ENCODE results near the gene BCKDK. TPM values are rescaled to one million over a fixed set of nuclear protein-coding genes. Genes with fewer than 3 reads are reported as not detected.

Gene BCKDK
- 57.9 and 73.2 TPM in 2 replicates for polyA plus RNA-seq (2012; rRNA removed)
- 30.1 and 46.9 TPM in 2 replicates for polyA plus RNA-seq (2012; cell fraction: cytosol; rRNA removed)
- 72.8 and 93.1 TPM in 2 replicates for polyA plus RNA-seq (2012; cell fraction: nucleus; rRNA removed)

DNA sequence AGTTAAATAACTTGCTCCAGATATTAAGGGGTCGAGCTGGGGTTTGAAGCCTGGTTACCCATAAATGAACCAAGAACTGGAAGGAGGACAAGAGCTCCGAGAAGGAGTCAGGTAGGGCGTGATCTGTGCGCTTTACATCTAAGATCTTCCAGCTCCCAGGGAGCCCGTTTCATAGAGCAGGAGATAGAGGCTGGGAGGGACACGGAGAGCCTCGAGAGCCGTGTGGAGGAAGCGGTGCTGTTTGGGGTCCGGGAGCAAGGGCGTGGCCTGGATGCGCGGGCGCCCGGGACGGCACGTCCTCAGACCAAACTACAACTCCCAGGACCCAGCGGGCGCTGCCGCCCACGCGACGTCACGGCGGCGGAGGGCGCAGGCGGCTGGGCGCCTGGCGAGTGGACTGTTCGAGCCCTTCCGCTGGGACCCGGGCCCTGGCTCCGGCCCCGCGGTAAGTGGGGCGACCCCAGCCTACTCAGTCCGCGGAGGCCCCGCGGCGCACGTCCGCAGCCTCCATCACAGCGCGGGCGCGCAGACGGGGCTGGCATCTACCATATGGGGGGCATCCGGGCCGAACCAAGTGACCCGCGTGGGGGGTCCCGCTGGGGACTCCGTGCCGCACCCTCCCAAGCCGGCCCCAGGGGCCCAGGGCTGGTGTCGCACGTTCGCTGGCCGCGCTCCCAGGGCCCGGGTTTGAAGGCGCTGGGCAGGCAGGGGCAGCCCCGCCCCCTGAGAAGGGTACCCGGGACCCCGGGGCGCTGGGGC lies at the start of gene BCKDK:
Gene BCKDK, plus strand, starts transcription at position 352 of the 759 bp plus-strand sequence. CDS start 838 bp downstream, outside the sequence.
- no peaks in the 10 kb centered on the region for H4K20me1 ChIP-seq (ENCODE audit: insufficient read depth)
- H3K27me3 ChIP-seq (ENCODE audit: insufficient read depth) = no peaks in the 10 kb centered on the region
- peaks cover 23% of the 10 kb centered on the region for H3K79me2 ChIP-seq (ENCODE audit: insufficient read depth)
- H3K9ac ChIP-seq = peak within 1 kb of the TSS; percentile 97
- TF ChIP-seq MEF2A (IDR thresholded peaks at IDR 0.05; ENCODE audit: borderline replicate concordance, low read depth) (no peak), TEAD4 (IDR thresholded peaks at IDR 0.05; ENCODE audit: borderline replicate concordance, insufficient read depth) (no peak), POLR2AphosphoS5 (IDR thresholded peaks at IDR 0.05; ENCODE audit: low read depth, low read length) (peak; percentile 42), RFX5 (IDR thresholded peaks at IDR 0.05; ENCODE audit: low read length) (no peak), GABPA (IDR thresholded peaks at IDR 0.05; ENCODE audit: low read depth) (peak; percentile 52), RCOR1 (IDR thresholded peaks at IDR 0.05; ENCODE audit: low read length) (no peak), FOXM1 (IDR thresholded peaks at IDR 0.05; ENCODE audit: low read depth) (no peak), YY1 (IDR thresholded peaks at IDR 0.05; ENCODE audit: low read depth) (no peak), GATA2 (CRISPR knock-in tag; IDR thresholded peaks at IDR 0.05) (no peak), NRF1 (IDR thresholded peaks at IDR 0.05; ENCODE audit: low read depth, low read length) (peak; percentile 65), MXI1 (IDR thresholded peaks at IDR 0.05; ENCODE audit: low read depth, low read length) (peak; percentile 58; the same call in 1 of the 2 replicates), RAD21 (IDR thresholded peaks at IDR 0.05; ENCODE audit: low read length) (no peak), RXRA (IDR thresholded peaks at IDR 0.05; ENCODE audit: borderline replicate concordance, low read depth) (no peak), SIN3A (IDR thresholded peaks at IDR 0.05; ENCODE audit: borderline replicate concordance, low read depth, low read length) (no peak)
- TF ChIP-seq, protein P1, sequence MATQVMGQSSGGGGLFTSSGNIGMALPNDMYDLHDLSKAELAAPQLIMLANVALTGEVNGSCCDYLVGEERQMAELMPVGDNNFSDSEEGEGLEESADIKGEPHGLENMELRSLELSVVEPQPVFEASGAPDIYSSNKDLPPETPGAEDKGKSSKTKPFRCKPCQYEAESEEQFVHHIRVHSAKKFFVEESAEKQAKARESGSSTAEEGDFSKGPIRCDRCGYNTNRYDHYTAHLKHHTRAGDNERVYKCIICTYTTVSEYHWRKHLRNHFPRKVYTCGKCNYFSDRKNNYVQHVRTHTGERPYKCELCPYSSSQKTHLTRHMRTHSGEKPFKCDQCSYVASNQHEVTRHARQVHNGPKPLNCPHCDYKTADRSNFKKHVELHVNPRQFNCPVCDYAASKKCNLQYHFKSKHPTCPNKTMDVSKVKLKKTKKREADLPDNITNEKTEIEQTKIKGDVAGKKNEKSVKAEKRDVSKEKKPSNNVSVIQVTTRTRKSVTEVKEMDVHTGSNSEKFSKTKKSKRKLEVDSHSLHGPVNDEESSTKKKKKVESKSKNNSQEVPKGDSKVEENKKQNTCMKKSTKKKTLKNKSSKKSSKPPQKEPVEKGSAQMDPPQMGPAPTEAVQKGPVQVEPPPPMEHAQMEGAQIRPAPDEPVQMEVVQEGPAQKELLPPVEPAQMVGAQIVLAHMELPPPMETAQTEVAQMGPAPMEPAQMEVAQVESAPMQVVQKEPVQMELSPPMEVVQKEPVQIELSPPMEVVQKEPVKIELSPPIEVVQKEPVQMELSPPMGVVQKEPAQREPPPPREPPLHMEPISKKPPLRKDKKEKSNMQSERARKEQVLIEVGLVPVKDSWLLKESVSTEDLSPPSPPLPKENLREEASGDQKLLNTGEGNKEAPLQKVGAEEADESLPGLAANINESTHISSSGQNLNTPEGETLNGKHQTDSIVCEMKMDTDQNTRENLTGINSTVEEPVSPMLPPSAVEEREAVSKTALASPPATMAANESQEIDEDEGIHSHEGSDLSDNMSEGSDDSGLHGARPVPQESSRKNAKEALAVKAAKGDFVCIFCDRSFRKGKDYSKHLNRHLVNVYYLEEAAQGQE (IDR thresholded peaks at IDR 0.05; ENCODE audit: low read depth, low read length) = 0 out of 2 replicates have a peak, but pooled peaks have one; percentile 2
- TF ChIP-seq, protein P2, sequence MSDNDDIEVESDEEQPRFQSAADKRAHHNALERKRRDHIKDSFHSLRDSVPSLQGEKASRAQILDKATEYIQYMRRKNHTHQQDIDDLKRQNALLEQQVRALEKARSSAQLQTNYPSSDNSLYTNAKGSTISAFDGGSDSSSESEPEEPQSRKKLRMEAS (IDR thresholded peaks at IDR 0.05; ENCODE audit: low read depth) = peak; percentile 63; the same call in 1 of the 2 replicates
- TF ChIP-seq, protein P3, sequence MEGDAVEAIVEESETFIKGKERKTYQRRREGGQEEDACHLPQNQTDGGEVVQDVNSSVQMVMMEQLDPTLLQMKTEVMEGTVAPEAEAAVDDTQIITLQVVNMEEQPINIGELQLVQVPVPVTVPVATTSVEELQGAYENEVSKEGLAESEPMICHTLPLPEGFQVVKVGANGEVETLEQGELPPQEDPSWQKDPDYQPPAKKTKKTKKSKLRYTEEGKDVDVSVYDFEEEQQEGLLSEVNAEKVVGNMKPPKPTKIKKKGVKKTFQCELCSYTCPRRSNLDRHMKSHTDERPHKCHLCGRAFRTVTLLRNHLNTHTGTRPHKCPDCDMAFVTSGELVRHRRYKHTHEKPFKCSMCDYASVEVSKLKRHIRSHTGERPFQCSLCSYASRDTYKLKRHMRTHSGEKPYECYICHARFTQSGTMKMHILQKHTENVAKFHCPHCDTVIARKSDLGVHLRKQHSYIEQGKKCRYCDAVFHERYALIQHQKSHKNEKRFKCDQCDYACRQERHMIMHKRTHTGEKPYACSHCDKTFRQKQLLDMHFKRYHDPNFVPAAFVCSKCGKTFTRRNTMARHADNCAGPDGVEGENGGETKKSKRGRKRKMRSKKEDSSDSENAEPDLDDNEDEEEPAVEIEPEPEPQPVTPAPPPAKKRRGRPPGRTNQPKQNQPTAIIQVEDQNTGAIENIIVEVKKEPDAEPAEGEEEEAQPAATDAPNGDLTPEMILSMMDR (IDR thresholded peaks at IDR 0.05) = no peak
- TF ChIP-seq, protein P4, sequence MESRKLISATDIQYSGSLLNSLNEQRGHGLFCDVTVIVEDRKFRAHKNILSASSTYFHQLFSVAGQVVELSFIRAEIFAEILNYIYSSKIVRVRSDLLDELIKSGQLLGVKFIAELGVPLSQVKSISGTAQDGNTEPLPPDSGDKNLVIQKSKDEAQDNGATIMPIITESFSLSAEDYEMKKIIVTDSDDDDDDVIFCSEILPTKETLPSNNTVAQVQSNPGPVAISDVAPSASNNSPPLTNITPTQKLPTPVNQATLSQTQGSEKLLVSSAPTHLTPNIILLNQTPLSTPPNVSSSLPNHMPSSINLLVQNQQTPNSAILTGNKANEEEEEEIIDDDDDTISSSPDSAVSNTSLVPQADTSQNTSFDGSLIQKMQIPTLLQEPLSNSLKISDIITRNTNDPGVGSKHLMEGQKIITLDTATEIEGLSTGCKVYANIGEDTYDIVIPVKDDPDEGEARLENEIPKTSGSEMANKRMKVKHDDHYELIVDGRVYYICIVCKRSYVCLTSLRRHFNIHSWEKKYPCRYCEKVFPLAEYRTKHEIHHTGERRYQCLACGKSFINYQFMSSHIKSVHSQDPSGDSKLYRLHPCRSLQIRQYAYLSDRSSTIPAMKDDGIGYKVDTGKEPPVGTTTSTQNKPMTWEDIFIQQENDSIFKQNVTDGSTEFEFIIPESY (IDR thresholded peaks at IDR 0.05; ENCODE audit: borderline replicate concordance, low read depth) = no peak
- TF ChIP-seq, protein P5, sequence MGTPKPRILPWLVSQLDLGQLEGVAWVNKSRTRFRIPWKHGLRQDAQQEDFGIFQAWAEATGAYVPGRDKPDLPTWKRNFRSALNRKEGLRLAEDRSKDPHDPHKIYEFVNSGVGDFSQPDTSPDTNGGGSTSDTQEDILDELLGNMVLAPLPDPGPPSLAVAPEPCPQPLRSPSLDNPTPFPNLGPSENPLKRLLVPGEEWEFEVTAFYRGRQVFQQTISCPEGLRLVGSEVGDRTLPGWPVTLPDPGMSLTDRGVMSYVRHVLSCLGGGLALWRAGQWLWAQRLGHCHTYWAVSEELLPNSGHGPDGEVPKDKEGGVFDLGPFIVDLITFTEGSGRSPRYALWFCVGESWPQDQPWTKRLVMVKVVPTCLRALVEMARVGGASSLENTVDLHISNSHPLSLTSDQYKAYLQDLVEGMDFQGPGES (IDR thresholded peaks at IDR 0.05; ENCODE audit: low read depth, low read length) = no peak
- ChIA-PET CTCF (interaction anchor here (1.8 kb wide), 1 partner anchor 34 kb away, joined by 8 read pairs; no protein-coding TSS in a partner anchor), POLR2A (interaction anchor here (0.6 to 3.2 kb wide), 2 partner anchors 9 to 13 kb away, joined by 3 to 12 read pairs; partner anchors contain the start of gene KAT8)
- peaks cover under 1% of the 10 kb centered on the region for H3F3A ChIP-seq (replicated peaks; ENCODE audit: insufficient read depth)
- H3K4me1 ChIP-seq (ENCODE audit: control insufficient read depth in 1 of 2, insufficient read depth in 2 of 2, low read depth in 1 of 2, low read length in 1 of 2) = peaks cover 8 to 25% of the 10 kb centered on the region in 2 experiments; a peak in 2 of 4 replicates
- H3K9me2 ChIP-seq = no peaks in the 10 kb centered on the region
- peak within 1 kb of the TSS; percentile 94 for H3K4me2 ChIP-seq
- H3K4me3 ChIP-seq (ENCODE audit: low read depth in 2 of 2, low read length in 1 of 2) = peak within 1 kb of the TSS; percentile 94 to 98
- peaks cover 19 to 36% of the 10 kb centered on the region in 2 experiments for H3K36me3 ChIP-seq (replicated peaks in 1 of 2; ENCODE audit: control insufficient read depth in 1 of 2, insufficient read depth in 2 of 2, low read length in 1 of 2)
- H3K9me3 ChIP-seq = no peaks in the 10 kb centered on the region
- H3K27ac ChIP-seq (ENCODE audit: low read depth in 2 of 2, low read length in 1 of 2) = peak within 1 kb of the TSS; percentile 57 to 86; a peak in 3 of 4 replicates
- 24% methylated on average over 14 of the region's 68 CpGs for WGBS (ENCODE audit: low lambda C conversion rate)
- peak; percentile 93 for DNase-seq
- H2AFZ ChIP-seq (ENCODE audit: low read depth) = peak within 1 kb of the TSS; percentile 90
